Osteoblast (primary cell): Measurements from ENCODE around the gene SERPINH1. TPM values are rescaled to one million over a fixed set of nuclear protein-coding genes. Genes with fewer than 3 reads are reported as not detected.

Experiments used
- DNase-seq: peaks from one replicate; pipeline ENCODE4 v3.0.0; 2011; ENCODE audit warnings: low spot score, mixed read lengths; ENCODE audit not compliant: insufficient read length; ENCODE audit errors: missing footprints
- H2AFZ ChIP-seq: 2 replicates; pipeline ENCODE4 v1.6.0; 2011; ENCODE audit warnings: mild to moderate bottlenecking, low read length
- H3K27ac ChIP-seq: 2 replicates; pipeline ENCODE4 v1.5.1; 2011; ENCODE audit warnings: mild to moderate bottlenecking, low read depth, low read length, moderate library complexity
- H3K27me3 ChIP-seq: 2 replicates; pipeline ENCODE4 v1.6.0; 2012; ENCODE audit warnings: mild to moderate bottlenecking, control low read depth, inconsistent platforms, low read length, moderate library complexity; ENCODE audit not compliant: insufficient read depth
- H3K36me3 ChIP-seq: 2 replicates; pipeline ENCODE4 v1.5.1; 2011; ENCODE audit warnings: mild to moderate bottlenecking, low read length, control low read depth, moderate library complexity; ENCODE audit not compliant: insufficient read depth
- H3K4me1 ChIP-seq: 2 replicates; pipeline ENCODE4 v1.5.1; 2011; ENCODE audit warnings: mild to moderate bottlenecking, low read length, control low read depth, moderate library complexity; ENCODE audit not compliant: insufficient read depth
- H3K4me2 ChIP-seq: 2 replicates; pipeline ENCODE4 v1.6.0; 2011; ENCODE audit warnings: mild to moderate bottlenecking, low read length; ENCODE audit not compliant: insufficient read depth
- H3K4me3 ChIP-seq: fragments of 200-600 bp; sonication (generic); 3 replicates; pipeline ENCODE4 v1.5.1; 2012; ENCODE audit warnings: mild to moderate bottlenecking, low read length, inconsistent platforms; ENCODE audit not compliant: insufficient read depth
- H3K79me2 ChIP-seq: 2 replicates; pipeline ENCODE4 v1.6.0; 2012; ENCODE audit warnings: mild to moderate bottlenecking, low read length, control low read depth, inconsistent platforms; ENCODE audit not compliant: insufficient read depth
- H3K9me3 ChIP-seq: 2 replicates; pipeline ENCODE4 v1.5.1; 2011; ENCODE audit warnings: low read depth, low read length, control low read depth
- H4K20me1 ChIP-seq: 2 replicates; pipeline ENCODE4 v1.6.0; 2012; ENCODE audit warnings: mild to moderate bottlenecking, low read length, control low read depth; ENCODE audit not compliant: insufficient read depth
- total RNA-seq: library from RNA; depleted of rRNA; stranded (reverse); fragments of >200 nt; gene quantifications from 2 replicates; pipeline ENCODE4 v1.2.3, GENCODE V29; 2012
- TF ChIP-seq, protein P1 (sequence below): IDR thresholded peaks from 2 replicates; pipeline ENCODE4 v1.5.1; 2011; ENCODE audit warnings: mild to moderate bottlenecking, low read depth, low read length, moderate library complexity; ENCODE audit errors: extremely low read depth

SERPINH1 gene
- total RNA-seq, 1 donor: 1,318 TPM

- TF ChIP-seq, protein P1, sequence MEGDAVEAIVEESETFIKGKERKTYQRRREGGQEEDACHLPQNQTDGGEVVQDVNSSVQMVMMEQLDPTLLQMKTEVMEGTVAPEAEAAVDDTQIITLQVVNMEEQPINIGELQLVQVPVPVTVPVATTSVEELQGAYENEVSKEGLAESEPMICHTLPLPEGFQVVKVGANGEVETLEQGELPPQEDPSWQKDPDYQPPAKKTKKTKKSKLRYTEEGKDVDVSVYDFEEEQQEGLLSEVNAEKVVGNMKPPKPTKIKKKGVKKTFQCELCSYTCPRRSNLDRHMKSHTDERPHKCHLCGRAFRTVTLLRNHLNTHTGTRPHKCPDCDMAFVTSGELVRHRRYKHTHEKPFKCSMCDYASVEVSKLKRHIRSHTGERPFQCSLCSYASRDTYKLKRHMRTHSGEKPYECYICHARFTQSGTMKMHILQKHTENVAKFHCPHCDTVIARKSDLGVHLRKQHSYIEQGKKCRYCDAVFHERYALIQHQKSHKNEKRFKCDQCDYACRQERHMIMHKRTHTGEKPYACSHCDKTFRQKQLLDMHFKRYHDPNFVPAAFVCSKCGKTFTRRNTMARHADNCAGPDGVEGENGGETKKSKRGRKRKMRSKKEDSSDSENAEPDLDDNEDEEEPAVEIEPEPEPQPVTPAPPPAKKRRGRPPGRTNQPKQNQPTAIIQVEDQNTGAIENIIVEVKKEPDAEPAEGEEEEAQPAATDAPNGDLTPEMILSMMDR: peak; percentile 92
- DNase-seq: peak; percentile 95
- Histone ChIP-seq H3K4me1 (peaks cover 6% of the 10 kb centered on the region), H3K4me2 (no peak overlapping the region), H3K9me3 (no peaks in the 10 kb centered on the region), H3K79me2 (no peaks in the 10 kb centered on the region), H3K27me3 (peaks cover 6% of the 10 kb centered on the region), H3K36me3 (no peaks in the 10 kb centered on the region), H3K27ac (no peak overlapping the region), H4K20me1 (no peaks in the 10 kb centered on the region), H2AFZ (no peak overlapping the region), H3K4me3 (no peak overlapping the region)
Measured at GRCh38 chr11:75532200-75533048, 29.6 kb upstream of the SERPINH1 start.

DNA sequence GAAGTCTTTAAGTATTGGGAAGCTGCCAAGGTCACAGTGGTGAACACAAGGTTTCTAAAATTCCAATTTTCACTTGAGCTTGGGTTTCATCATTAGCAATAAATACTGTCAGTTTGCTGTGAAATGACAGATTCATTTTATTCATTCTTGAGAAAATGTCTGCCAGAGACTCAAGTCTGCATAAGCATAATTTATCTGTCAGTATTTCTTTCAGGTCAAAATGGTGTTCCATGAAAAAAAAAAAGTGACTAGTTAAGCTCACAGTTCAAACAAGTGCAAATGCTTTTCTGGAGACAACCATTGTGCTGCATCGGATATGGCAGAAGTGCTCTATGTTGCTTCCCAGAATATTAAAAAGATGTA, 28.2 kb upstream of the SERPINH1 start:
- H3K4me2 ChIP-seq: no peak overlapping the region
- DNase-seq: no peak
- H3K36me3 ChIP-seq: no peaks in the 10 kb centered on the region
- no peak overlapping the region for H3K4me3 ChIP-seq
- no peaks in the 10 kb centered on the region for H3K9me3 ChIP-seq
- no peak overlapping the region for H3K27ac ChIP-seq
- no peaks in the 10 kb centered on the region for H3K79me2 ChIP-seq
- H2AFZ ChIP-seq: no peak overlapping the region
- TF ChIP-seq, protein P1: no peak
- peaks cover 6% of the 10 kb centered on the region for H3K4me1 ChIP-seq
- H3K27me3 ChIP-seq: peaks cover 9% of the 10 kb centered on the region
- no peaks in the 10 kb centered on the region for H4K20me1 ChIP-seq

DNA sequence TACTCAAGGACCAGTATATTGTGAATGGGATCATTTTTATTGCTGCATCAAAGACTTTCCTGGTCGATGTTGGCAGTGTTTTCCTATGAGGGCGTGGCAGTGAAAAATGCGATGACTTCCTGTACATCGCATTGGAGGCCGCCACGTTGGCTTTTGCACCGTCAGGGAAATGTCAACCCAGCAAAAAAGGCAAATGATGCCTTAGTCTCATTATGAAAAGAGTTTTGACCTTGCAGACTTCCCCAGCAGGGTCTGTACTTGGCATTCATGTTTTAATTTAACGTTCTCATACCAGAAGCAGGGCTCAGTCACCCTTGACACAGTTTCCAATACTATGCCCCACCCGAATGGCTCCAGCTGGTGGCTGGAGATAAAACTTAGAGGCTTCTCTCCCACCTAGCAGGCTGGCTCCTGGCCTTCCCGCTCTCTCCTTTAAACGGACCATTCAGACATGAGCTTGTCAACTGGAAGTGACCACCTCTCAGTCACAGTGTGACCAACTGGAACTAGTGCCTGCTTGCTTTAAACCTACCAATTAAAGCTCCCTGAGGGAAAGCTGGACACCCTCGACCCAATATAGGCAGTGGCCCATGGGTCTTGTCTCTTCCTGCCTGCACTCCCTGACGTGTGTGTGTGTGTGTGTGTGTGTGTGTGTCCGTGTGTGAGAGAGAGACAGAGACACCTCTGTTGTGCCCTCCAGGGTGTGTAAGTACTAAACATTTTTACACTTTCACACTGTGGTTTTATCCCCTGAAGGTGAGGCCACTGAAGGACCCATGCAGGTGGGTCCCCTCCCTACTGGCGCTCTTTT, 27.6 kb upstream of the SERPINH1 start:
- no peaks in the 10 kb centered on the region for H3K36me3 ChIP-seq
- H3K4me3 ChIP-seq: no peak overlapping the region
- H4K20me1 ChIP-seq: no peaks in the 10 kb centered on the region
- H3K27ac ChIP-seq: no peak overlapping the region
- peak overlapping the region; percentile 57 for H2AFZ ChIP-seq
- H3K9me3 ChIP-seq: no peaks in the 10 kb centered on the region
- DNase-seq: peak; percentile 32
- H3K4me2 ChIP-seq: no peak overlapping the region
- peaks cover 6% of the 10 kb centered on the region for H3K4me1 ChIP-seq
- peaks cover 3% of the 10 kb centered on the region for H3K27me3 ChIP-seq
- TF ChIP-seq, protein P1: no peak
- H3K79me2 ChIP-seq: no peaks in the 10 kb centered on the region

GRCh38 chr11:75535071-75535470, 27.0 kb upstream of the SERPINH1 start:
- no peaks in the 10 kb centered on the region for H3K9me3 ChIP-seq
- peak; percentile 78 for DNase-seq
- H3K36me3 ChIP-seq: no peaks in the 10 kb centered on the region
- H3K4me2 ChIP-seq: no peak overlapping the region
- H2AFZ ChIP-seq: no peak overlapping the region
- TF ChIP-seq, protein P1: no peak
- H3K27ac ChIP-seq: no peak overlapping the region
- no peaks in the 10 kb centered on the region for H3K79me2 ChIP-seq
- no peak overlapping the region for H3K4me3 ChIP-seq
- H3K4me1 ChIP-seq: peaks cover 6% of the 10 kb centered on the region
- H3K27me3 ChIP-seq: peaks cover 3% of the 10 kb centered on the region
- H4K20me1 ChIP-seq: no peaks in the 10 kb centered on the region
